AG10803 (cell line): ENCODE data around the gene DENND2D.

ENCODE experiments used
- DNase-seq: peaks from one replicate; pipeline ENCODE4 v3.0.0; 2010; ENCODE audit warnings: low read depth
- H3K4me3 ChIP-seq: 2 replicates; pipeline ENCODE4 v1.5.1; 2011; ENCODE audit warnings: mild to moderate bottlenecking, low read length, control low read depth
- TF ChIP-seq, protein P1 (sequence below): conservative IDR thresholded peaks from 2 replicates; pipeline ENCODE4 v1.5.1; 2011; ENCODE audit warnings: mild to moderate bottlenecking, low read length, control low read depth, inconsistent platforms

Gene DENND2D

DNA sequence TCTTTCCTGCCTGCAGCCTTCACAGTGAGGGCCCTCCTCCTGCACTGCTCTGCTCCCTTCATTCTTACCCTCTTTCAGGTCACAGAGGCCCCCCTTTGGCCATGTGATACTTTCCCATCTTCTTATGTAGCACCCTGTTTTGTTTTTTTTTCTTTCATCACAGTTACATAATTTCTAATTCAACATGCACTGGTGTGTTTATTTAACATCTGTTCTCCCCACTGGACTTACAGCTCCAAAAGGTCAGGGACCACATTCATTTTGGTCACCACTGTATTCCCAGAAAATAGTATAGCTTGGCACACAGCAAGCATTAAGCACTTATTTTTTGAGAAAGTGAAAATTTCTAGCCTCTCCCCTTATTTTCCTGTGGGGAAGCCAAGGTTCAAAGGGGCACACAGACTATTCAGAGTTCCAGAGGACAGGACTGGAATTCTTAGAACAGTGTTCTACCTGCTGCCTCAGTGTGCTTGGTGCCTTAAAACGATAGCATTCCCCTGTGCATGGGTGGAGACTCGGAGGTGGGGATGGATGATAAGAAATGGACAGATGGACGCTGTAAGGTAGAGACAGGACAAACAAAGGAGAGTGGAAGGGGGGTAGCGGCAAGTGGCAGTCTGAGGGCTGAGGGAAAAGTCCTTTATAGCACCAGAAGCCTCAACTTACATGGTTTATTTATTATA, 5.3 kb downstream of the DENND2D start:
- DNase-seq, result no peak
- TF ChIP-seq, protein P1, sequence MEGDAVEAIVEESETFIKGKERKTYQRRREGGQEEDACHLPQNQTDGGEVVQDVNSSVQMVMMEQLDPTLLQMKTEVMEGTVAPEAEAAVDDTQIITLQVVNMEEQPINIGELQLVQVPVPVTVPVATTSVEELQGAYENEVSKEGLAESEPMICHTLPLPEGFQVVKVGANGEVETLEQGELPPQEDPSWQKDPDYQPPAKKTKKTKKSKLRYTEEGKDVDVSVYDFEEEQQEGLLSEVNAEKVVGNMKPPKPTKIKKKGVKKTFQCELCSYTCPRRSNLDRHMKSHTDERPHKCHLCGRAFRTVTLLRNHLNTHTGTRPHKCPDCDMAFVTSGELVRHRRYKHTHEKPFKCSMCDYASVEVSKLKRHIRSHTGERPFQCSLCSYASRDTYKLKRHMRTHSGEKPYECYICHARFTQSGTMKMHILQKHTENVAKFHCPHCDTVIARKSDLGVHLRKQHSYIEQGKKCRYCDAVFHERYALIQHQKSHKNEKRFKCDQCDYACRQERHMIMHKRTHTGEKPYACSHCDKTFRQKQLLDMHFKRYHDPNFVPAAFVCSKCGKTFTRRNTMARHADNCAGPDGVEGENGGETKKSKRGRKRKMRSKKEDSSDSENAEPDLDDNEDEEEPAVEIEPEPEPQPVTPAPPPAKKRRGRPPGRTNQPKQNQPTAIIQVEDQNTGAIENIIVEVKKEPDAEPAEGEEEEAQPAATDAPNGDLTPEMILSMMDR, result no peak
- no peak overlapping the region for H3K4me3 ChIP-seq

DNA sequence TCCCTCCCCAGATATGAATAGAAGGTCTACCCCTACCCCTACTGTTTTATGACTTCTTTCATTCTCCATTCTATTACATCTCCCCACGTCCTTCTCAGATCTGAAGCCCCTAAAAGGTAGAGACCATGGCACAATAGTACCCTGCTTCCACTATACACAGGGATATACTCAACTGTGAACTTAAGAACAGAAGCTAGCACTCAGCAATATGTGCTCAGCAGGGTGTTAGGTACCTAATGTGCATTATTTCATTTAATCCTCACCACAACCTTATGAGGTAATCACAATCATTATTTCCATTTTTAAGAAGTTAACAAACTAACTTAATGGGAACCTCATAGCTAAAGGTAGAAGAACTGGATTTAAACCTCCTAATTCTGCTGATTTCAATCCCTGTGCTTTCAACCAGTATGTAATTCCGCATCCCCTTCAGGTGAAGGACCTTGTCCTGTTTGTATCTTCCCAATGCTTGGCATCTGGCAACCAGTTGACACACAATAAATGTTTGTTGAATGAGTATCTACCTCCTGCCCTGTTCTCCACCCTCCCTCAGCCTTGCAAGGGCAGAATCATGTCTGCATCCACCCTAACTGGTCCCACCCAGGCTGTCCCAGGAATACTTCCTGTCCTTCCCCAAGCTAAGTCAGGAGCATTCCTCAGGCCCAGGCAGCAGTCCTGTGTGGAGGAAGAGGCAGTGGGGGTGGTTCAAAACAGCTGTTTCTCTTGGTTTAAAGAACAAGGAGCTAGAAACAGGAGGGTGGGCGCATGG, 6.5 kb downstream of the DENND2D start:
- H3K4me3 ChIP-seq, result no peak overlapping the region
- TF ChIP-seq, protein P1, result no peak

DNA sequence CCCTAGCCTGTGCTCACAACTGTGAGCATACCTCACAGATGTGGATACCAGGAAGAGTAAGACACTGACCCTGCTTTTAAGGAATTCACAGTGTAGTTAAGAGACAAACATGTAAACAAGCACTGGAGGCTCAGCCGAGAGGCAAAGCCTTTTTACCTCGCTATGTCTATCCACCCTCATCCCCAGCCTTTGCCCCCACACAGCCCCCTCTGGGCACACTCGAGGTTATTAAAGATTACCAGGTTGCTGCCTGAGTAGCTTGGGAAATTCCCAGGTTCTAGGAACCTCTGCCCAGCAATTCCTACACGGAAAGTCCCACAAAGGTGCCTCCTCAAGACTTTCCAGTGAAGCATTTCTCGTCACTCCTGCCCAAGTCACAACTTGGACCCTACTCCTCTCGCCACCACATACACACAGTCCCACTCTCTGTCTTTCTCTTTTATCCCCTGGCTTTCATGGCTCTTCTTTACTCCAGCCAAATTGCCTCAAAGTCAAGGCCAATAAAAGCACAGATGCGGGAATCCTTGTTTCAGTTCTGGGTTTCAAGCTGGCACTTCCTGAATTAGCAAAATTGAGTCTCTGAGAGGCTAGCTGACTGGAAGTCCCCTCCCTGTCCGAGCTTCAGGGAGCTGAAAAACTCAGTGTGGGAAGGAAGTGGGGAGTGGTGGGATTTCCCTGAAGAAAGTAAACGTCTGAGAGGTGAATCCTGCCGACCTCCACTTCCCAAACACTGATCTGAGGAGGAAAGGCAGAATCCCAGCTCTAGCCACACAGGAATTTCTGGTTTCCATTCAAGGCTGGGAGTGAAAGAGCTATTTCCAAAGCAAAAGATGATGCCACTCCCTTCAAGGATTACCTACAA, 7.6 kb downstream of the DENND2D start:
- TF ChIP-seq, protein P1, result no peak
- peak; percentile 31 for DNase-seq
- no peak overlapping the region for H3K4me3 ChIP-seq

More for the DNA sequence above, 6.5 kb downstream of the DENND2D start:
- DNase-seq, result peak; percentile 33

DNA sequence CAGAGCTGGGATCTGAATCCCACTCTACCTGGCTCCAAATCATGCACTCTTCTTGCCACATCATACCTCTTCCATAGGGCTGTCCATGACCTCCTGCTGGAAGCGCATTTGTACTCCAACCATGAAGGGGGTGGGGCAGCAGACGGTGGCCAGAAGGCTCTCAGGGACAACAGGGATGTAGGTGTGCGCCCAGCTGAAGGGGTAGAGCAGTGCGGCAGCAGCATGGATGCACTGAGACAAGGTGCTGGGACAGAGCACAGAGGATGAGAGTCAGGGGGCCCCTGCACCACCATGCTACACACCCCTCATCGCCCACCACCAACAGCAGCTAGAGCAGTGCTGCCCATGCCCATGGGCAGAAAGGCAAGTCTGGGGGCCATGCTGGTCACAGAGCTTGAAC, 8.4 kb downstream of the DENND2D start:
- no peak for DNase-seq
- no peak overlapping the region for H3K4me3 ChIP-seq
- TF ChIP-seq, protein P1, result no peak

DNA sequence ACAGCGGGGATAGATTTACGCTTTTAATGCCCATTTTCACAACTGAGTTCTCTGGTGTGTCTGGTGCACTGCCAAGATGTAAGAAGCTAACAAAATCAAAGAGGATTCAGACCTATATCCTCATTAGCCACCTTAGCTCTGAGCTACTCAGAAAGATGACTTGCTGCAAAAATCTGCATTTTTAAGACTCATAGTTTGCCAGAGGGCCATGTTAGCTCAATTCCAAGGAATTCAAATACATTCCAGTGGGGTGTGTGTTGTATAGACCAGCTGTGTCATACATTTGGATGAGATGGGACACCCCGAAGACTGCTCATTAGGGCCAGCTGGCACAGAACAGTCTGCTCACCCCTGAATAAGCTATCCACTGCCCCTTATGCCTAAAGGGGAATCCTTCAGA, 8.9 kb downstream of the DENND2D start:
- TF ChIP-seq, protein P1, result no peak
- peak; percentile 90 for DNase-seq
- no peak overlapping the region for H3K4me3 ChIP-seq

DNA sequence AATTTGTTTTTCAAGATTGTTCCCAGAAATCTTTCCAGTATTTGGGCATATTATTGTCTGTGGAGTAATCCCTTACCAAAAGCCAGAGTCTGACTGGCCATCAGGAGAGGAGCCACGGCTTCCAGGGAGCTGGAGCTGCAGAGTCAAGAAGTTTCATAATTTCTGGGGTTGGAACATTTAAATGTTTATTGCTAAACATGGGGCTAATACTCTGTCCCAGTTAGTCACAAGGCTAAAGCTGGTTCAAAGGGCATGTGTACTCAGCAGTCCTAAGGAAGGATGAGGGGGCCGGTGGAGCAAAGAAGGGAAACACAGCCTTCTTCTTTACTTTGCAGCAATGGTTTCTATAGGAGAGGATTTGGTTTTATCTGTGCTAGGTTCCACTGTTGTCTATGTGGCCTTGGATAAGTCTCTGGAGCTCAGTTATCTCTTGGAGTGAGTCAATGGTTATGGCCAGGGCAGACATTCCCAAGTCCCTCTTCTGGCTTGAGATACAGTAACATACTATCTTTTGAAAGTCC, 9.5 kb downstream of the DENND2D start:
- TF ChIP-seq, protein P1, result no peak
- no peak overlapping the region for H3K4me3 ChIP-seq
- peak; percentile 62 for DNase-seq
